Measurements from ENCODE around the gene DYRK1B.
"Not testable (repeated sequence)": the region's sequence is repeated elsewhere in the genome, so short reads cannot be mapped to it uniquely, and the experiment has no call there.

Gene DYRK1B

DNA sequence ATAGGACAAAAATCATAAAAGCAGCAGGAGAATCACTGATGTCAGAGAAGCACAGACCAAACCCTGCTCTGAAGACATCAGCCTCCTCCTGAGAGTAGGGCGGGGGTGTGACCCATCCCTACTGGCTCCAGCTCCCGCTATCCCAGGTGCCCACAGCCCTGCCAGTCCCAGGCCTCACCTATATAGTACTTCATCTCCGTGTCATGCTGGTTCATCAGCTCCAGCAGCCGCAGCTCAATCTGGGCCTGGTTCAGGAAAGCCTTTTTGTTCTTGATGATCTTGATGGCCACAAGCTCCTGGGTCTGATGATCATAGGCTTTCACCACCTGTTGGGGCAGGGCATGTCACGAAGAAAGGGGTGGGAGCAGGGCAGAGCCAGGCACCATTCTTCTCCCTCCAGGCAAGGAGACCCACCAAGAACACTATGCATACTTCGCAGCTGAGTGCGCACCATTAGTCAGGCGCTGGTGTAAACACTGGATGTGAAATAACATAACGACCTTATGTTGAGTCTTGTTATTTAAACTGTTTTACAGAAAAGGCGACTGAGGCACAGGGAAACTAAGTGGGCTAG is 4.2 kb downstream of the DYRK1B start:
- DNase-seq = no peak

GRCh38 chr19:39828654-39829032 is 5.3 kb downstream of the DYRK1B start:
- DNase-seq = no peak

GRCh38 chr19:39828015-39828653 is 5.8 kb downstream of the DYRK1B start:
- peak; percentile 51 for DNase-seq

DNA sequence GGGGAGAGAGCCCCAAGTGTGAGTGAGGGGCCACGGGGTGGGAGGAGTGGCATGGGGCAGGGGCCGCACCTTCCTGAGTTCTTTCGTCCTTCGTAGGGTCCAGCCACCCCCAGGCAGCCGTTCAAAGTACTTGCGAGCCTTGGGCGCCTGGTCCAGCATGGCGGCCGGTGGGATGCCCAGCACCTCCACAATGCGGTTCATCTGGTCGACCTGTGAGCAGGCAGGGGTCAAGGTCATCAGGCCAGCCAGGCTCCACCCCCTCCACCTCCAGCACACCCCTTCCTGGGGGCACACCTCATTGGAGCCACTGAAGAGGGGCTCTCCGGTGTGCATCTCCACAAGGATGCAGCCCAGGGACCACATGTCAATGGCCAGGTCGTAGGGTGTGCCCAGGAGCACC is 6.7 kb downstream of the DYRK1B start:
- no peak for DNase-seq

DNA sequence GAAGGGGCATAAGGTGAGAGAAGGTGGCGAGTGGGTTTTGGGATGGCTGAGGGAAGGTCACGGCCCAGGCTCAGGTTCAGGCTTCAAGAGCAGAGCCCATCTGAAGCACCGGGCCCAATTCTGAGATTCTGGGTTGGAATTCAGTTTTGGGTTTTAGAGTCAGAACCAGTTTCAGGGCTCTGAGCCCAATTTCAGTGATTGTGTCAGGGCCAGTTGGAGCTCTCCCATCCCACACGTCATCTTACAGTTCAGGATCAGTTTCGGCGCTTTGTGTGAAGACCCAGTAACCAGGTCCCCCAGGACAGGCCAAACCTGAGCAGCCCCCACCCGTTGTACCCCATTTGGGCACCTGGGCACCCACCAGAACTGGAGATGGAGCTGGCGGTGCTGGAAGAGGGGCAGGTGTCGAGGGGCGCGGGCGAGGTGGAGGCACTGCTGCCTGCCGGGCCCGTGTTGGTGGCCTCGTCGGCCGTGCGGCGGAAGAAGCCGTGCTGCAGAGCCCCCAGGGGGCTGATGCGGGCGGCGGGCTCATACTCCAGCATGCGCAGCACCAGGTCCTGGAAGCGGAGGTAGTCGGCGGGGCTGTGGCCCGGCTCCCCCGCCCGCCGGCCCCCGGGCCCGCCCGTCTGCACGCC is 7.5 kb downstream of the DYRK1B start:
- DNase-seq = no peak

DNA sequence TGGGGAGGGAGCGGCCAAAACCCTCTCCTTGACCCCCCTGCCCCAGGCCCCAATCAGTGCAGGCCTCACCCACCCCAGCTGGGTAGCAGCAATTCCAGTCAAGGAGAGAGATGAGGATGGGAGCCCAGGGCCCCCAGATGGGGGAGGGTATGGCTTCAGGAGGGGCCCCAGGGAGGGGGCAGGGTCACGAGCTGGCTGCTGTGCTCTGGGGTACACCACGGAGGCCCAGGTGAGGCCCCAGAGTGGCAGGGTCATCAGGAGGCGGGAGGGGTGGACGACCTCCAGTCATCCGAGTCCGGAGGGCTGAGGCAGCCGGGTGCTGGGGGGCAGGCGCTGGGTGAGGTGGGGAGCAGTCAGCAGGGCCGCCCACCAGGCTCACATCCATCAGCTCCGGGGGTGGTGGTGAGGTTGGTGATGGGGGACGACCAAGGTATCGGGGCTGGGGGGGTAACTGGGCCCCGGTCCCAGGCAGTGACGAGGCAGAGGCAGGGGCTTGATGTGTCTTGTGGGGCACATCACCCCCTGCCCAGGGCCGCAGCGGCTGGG is 8.4 kb downstream of the DYRK1B start:
- DNase-seq = no peak

DNA sequence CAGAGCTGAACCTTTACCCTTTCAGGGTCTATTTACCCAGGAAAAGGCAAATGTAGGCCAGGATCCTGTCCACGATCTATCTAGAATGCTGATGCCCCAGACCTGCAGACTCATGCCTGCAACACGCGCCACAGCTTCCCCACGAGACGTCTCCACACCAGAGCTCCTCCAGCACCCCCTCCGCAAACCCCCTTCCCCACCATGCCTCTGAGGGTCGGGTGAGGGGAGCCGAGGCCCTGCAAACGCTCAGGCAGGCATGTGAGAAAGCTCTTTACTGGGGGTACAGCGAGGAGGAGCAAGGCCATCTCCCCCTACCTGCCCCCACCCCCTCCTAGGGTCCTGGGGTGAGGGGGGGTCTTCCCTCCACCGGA is 8.9 kb downstream of the DYRK1B start:
- no peak for DNase-seq

DNA sequence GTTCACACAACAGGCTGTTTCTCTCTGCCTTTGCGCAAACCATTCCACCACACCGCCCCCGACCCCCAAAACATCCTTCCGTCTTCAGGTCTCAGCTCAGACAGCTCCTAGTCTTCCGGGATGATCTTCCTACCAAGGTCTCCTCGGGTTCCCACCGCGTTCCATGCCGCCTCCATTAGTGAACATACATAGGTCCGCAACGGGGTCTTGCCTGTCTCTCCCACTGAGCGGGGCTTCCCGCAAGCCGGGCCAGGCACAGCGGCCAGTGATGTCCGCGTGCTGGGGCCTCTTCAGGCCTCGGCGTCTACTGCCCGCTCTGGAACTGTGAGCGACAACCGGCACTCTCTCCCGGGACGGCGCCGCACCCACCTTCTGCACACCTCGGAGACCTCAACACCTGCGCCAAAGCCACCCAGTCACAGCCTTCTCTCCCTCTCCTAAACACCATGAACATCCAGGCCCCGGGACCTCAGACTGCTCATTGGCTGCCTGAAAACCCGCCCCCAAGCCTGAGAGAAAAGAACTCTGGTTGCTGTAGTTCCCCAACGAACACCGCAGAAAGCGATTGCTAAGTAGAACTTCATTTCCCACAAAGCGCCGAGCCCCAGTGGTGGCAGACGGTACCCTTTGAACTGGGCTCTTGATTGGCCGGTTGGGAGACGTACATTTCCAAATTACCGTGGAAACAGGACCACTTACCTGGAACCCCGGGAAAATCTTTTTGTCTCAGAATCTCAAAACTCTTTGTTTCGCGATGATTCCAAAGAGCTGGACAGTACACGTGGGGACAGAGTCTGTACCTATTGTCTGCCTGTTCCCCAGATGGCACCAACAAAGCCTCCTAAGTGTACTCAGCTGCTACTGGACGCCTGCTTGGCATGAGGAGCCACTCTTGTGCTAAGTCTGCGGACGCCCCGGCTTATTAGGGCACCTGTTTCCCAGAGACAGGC is 9.5 kb downstream of the DYRK1B start:
- DNase-seq = peak; percentile 93

DNA sequence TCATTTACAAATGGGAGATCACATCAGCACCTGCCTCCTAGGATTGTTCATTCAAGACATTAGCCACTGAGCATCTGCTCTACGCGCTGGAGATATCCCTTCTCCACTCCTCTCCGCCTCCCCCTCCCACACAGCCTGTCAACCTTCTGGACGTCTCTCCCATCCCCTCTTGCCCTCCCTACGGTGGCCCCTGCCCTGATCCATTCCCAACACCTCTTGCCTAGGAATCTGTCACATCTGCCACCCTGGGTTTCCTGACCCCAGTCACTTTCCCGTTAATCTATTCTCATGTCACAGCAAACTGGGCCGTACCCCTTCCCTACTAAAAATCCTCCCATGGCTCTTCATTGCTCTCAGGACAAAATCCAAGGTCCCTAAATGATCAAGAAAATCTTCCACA is 10.3 kb downstream of the DYRK1B start:
- no peak for DNase-seq

- no peak for DNase-seq
Observed at GRCh38 chr19:39820696-39821095, 13.3 kb downstream of the DYRK1B start.

DNA sequence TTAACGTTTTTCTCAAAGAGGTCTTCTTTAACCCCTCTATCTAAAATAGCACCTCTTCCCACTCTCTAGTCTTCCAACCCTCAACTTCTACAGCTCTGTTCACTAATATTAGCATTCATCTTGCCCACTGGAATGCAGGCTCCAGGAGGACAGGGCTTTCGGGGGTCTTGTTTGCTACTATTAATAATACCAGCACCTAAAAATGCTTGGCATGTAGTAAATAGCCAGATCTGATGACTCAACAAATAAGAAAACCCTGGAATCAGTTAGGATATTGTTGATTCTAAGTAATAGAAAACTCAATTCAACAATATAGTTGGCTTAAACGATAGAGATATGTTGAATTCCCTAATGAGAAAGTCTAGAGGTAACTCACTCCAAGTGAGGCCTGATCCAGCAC is 14.2 kb downstream of the DYRK1B start:
- DNase-seq = no peak

GRCh38 chr19:39818626-39819097 is 15.3 kb downstream of the DYRK1B start:
- DNase-seq = no peak

DNA sequence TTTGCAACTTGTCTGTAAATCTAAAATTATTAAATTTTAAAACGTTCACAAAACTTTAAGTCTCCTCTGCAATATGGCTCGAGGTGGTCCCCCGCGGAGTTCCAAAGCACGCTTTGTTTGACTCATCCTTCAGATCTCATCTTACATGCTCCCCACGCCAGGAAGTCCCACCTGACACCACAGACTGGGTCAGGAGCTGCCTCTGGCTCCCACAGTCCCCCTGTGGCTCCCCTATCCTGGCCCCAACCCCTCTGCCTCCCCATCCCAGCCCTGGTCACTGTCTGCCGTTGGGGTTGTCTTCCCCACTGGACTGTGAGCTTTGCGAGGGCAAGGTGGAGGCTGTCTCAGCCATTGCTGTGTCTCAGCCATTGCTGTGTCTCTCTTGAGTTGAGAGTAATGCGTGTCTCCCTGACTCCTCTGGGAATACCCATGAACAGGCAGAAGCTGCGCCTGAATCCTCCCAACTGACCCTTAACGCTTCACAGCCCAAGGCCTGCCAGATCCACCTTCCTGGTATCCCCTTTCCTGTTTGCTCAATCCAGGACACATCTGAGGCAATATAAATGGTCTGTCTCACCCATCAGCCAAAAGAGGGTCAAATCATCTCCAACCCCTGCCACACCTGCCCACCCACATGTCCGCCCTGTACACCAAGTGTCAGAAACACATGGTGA is 15.9 kb downstream of the DYRK1B start:
- DNase-seq = no peak

GRCh38 chr19:39816287-39817048 is 17.5 kb downstream of the DYRK1B start:
- DNase-seq = no peak

- DNase-seq = no peak
Observed at GRCh38 chr19:39814595-39814994, 19.4 kb downstream of the DYRK1B start.

DNA sequence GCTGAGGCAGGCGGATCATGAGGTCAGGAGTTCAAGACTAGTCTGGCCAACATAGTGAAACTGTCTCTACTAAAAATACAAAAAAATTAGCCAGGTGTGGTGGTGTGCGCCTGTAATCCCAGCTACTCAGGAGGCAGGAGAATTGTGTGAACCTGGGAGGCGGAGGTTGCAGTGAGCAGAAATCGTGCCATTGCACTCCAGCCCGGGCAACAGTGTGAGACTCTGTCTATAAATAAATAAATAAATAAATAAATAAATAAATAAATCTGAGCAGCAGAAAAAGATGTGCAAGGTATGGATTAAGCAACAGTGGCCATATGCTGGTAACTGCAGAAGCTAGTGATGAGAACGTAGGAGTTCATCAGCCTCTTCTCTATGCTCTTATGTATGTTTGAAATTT is 19.9 kb downstream of the DYRK1B start:
- DNase-seq = not testable (repeated sequence)

- DNase-seq = no peak
Observed at GRCh38 chr19:39813264-39813993, 20.5 kb downstream of the DYRK1B start.

GRCh38 chr19:39811064-39811463 is 22.9 kb downstream of the DYRK1B start:
- no peak for DNase-seq

GRCh38 chr19:39810424-39810823 is 23.5 kb downstream of the DYRK1B start:
- no peak for DNase-seq

GRCh38 chr19:39809368-39809767 is 24.6 kb downstream of the DYRK1B start:
- DNase-seq = no peak

DNA sequence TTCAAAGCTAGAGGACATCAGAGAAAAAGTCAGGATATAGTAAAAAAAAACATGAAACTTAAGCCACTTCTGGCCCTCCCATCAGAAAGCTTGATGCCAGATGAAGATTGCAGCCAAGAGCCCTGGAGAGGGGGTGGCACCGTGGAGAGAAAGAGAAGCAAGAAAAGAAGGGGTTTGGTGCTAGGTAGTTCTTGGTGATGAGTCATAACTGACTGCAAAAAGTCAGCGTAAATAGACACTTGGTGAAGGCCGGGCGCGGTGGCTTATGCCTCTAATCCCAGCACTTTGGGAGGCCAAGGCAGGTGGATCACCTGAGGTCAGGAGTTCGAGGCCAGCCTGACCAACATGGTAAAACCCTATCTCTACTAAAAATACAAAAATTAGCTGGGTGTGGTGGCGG is 25.3 kb downstream of the DYRK1B start:
- not testable (repeated sequence) for DNase-seq
